Stimulated activated naive CD8-positive, alpha-beta T cell treated with anti-CD3 and anti-CD28 coated beads, Interleukin-15, Interleukin-2, amounts not matched to agents 100 ng/mL and 50 ng/mL, for 24 hours (primary cell): Measurements from ENCODE around the gene C15orf61.

Experiments
- H3K27ac Mint-ChIP-seq: one replicate; pipeline ENCODE4 v1.8.0; 2021; ENCODE audit warnings: mild to moderate bottlenecking, mixed read lengths
- H3K27me3 Mint-ChIP-seq: one replicate; pipeline ENCODE4 v1.8.0; 2021; ENCODE audit warnings: mixed read lengths
- H3K36me3 Mint-ChIP-seq: one replicate; pipeline ENCODE4 v1.8.0; 2021; ENCODE audit warnings: low read depth, mixed read lengths
- H3K4me1 Mint-ChIP-seq: one replicate; pipeline ENCODE4 v1.8.0; 2021; ENCODE audit warnings: low read depth, mixed read lengths
- H3K4me3 Mint-ChIP-seq: one replicate; pipeline ENCODE4 v1.8.0; 2021; ENCODE audit warnings: mild to moderate bottlenecking, mixed read lengths
- H3K9me3 Mint-ChIP-seq: one replicate; pipeline ENCODE4 v1.8.0; 2021; ENCODE audit warnings: mixed read lengths

C15orf61 gene

GRCh38 chr15:67578020-67578600 is 57.2 kb downstream of the C15orf61 start:
- H3K9me3 Mint-ChIP-seq: no peaks in the 10 kb centered on the region
- H3K27ac Mint-ChIP-seq: no peak overlapping the region
- no peak overlapping the region for H3K4me3 Mint-ChIP-seq
- H3K4me1 Mint-ChIP-seq: no peaks in the 10 kb centered on the region
- no peaks in the 10 kb centered on the region for H3K27me3 Mint-ChIP-seq
- peaks cover 12% of the 10 kb centered on the region for H3K36me3 Mint-ChIP-seq

GRCh38 chr15:67579164-67579563 is 58.2 kb downstream of the C15orf61 start:
- Mint-ChIP-seq H3K4me3 (no peak overlapping the region), H3K27me3 (no peaks in the 10 kb centered on the region), H3K27ac (no peak overlapping the region), H3K4me1 (no peaks in the 10 kb centered on the region), H3K9me3 (no peaks in the 10 kb centered on the region), H3K36me3 (peaks cover 9% of the 10 kb centered on the region)
